GM19035 (cell line): ENCODE measurements around the gene GLI2.

Experiments
- ATAC-seq: cut with Tn5 transposase; IDR thresholded peaks from one replicate; pipeline ENCODE4 v1.9.1; 2021; ENCODE audit not compliant: unreplicated experiment

Gene GLI2

DNA sequence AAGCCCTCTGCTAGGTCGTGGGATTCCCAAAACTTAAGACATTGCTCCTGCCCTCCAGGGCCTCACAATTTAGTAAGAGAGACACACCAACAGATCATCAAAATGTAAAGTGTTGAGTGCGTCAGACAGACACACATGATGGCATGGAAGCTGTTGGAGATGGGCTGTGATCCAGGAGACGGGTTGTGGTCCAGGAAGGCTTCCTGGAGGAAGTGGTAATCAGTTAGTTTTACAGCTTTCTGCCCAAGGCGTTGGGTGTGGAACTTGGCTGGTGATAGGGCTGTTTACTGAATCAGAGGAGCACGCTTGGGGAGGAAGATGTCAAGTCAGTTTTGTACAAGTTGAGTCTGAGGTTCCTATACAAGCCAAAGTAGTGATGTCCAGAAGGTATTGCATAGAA lies 24.0 kb upstream of the GLI2 start:
- no peak for ATAC-seq

DNA sequence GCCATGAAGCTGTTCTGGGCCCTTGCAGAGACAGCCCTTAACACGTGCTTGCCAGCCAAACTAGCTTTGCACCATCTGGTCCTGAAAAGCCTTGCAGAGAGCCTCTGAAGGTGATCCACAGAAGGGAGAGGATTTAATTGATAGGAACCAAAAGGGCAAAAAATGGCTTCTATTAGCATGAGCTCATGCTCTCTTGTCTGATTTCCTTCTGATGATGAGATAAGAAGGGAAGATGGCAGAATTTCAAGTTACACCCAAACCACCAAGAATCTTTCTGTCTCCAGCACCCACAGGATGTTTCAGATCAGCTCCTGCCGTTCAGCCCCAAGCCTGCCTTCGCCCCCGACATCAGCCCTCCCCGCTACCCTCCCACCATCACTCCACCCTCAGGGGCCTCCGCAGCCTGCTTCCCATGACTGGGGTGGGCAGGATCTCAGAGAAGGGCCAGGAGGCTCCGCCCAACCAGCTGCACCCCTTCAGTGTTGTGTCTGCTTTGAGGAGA lies 23.4 kb upstream of the GLI2 start:
- no peak for ATAC-seq

DNA sequence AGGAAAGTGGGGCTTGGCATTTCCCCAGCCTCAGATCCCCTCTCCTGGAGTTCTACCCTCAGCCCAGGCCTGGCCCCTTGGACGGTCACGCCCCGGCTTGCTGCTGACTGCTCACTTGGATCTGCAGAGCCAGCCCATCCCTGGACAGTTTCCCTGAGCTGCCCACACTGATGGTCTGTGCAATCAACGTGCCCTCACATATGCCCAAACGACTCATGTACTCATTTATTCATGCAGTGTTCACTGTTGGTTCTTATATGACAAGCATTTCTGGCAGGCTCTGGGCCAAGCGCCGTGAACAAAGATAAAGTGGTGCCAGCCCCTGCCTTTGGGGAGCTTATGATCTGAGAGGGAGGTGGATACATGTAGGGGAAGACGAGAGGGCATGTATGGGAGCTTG lies 20.3 kb upstream of the GLI2 start:
- no peak for ATAC-seq

DNA sequence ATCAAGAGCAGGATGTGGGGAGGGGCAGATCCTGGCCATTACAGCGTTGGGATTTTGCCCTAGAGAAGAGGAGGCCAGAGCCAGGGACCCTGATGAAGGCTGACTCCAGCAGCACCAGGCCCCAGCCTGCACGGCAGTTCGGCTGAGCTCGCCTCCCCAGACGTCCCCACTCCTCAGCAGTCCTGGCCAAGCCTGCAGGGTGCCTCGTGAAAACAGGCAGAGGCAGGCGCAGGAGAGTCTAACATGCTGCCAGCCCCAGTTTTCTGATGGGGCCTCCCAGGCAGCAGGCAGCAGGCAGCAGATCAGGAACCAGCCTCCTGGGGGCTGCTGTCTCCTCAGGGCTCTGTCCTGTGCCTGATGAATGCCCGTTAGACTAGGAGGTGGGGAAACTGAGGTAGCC lies 19.7 kb upstream of the GLI2 start:
- ATAC-seq, result no peak

DNA sequence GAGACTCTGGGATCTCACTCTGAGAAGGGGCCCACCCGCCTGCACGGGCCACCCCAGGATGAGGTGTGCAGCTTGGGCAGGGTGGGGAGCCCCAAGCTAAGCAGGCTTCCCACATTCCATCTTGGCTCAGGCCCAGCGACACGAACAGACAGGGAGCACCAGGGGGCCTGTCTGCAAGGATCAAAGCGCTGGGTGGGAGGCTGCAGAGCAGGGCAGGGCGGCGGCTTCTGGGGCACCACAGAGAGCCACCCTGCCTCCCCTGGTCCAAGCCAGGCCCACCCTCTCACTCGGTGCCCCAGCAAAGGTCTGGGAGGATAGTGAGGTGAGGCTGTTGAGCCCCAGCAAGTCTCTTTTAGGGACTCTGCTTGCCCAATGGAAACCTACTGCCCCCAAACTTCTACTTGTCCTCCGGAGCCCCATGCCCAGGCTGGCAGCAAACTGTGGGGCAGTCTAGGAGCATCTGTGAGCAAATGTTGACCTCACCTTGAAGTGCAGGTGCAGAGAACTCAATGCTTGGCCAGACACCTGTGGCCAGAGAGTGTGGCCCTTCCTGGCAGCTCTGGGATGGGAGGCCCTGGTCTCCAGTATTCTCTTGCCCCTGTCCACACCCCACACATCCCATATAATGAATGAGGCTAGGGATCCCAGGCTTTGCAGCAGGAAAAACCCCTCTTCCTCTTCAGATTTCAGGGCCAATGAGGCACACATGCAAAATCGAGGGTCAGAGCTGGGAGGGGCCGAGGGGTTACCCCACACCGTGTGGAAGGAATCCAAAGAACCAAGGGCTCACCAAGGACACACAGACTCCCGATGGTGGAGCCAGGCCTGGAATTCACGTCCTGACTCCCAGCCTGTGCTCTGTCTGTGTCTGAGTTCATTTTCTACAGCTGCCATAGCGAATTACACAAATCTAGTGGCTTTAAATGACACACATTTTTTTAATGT lies 18.8 kb upstream of the GLI2 start:
- ATAC-seq, result no peak

DNA sequence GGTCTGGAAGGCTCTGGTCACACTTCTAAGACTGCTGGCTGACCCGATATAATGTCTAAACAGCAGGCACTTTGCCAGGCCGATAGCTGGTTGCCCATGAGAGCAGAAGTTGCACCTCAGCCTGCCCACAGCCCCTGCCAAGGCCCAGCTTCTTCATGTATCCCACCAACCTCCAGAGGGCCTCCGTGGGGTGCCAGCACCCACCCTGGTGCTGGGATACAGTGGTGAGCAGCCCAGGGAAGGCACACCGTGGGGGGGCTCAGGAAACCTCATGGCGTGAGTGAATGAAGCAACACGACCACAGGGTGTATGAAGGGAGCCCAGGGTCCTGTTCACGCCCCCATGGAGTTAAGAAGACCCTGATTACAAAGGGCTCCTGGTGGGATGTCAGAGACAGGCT lies 16.2 kb upstream of the GLI2 start:
- ATAC-seq, result no peak

DNA sequence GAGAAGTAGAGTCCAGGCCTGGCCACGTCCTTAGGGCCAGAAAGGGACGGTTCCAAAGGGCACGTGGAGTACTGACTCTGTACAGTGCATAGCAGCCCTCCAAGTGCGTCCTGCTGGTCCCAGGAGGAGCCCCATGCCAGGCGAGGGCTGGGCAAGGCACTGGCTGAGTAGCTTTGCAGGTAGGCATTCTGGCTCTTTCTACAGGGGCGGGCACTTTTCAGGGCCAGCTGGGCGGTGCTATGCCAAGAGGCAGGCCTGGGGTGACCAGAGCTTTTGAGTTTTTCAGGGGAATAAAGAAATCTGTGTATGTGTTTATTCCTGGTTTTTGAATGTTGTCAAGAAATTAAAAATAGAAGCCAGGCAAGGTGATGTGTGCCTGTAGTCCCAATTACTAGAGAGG lies 15.4 kb upstream of the GLI2 start:
- no peak for ATAC-seq

DNA sequence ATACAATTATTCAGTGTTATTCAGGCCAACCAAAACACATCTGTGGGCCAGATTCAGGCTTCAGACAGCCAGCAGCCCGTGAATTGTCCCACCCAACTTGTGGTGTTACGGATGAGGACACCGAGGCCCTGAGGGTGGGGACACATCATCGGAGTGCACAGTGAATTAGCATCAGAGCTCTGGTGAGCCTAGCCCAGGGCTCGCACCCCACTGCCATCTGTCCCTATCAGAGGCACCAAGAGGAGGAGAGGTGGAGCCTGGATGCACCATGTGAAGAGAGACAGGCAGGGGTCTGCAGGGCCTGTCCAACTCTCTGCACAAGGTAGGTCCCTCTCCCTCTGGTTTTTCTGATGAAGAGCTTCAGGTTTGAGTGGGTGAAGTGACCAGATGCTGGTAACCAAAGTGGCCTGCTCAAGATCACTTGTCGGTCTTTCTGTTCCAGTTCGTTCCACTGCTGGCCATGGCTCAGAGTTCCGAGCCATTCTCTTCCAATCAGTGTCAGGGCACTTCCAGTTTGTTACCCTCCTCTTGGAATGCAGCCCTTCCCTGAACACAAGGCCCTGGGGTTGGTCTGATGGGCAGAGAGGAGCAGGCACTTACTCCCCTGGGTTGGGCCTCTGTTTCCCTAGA lies 14.8 kb upstream of the GLI2 start:
- no peak for ATAC-seq

DNA sequence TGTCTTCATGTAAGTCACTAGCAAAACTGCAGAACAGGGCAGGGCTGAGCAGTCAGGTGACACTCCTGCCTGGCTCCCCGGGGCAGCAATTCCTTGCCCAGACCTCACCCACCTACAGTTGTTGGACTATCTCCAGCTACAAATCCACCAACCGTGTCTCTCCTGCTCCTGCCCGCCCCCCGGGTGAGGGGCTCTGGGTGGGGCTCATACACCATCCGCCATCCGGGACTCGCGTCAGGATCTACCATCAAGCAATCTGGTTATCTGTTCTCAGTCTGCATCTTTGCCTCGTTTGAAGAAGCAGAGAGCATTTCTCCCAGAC lies 13.5 kb upstream of the GLI2 start:
- no peak for ATAC-seq

DNA sequence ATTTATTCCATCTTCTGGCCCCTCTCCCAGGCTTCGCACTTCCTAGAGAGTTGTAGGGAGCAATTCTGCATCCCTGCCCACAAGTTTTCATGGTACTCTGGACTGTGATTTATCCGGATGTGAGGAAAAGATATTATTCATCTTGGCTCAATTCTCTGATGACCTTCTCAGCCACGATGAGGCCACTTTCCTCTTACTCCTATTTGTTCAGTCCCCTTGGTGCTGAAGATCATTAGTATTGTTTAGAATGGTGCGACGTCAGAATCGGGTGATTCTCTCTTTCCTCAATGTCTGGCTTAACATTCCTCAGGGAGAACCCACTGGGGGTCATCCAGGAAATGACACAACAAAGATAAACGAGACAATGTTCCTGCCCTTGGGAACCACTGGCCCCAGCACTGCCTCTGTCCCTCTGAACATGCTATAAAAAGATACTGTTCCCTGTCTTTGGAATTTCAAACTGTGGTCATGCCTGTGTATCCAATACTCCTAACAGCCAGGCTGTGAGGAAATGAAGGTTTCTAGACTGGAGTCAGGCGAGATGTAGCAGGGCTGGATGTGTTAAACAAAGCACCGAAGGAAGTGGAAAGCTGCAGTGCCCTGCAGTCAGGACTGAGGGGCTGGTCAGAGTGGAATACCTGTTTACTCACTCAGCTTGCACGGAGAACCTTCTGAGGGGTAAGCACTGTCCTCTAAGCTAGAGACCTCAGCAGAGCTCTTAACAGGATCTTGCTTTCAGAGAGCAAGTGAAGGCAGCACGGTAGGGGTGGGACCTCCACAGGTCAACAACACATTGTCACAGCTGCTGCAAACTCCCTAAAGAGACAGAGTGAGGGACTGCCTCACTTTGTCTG lies 12.9 kb upstream of the GLI2 start:
- no peak for ATAC-seq

DNA sequence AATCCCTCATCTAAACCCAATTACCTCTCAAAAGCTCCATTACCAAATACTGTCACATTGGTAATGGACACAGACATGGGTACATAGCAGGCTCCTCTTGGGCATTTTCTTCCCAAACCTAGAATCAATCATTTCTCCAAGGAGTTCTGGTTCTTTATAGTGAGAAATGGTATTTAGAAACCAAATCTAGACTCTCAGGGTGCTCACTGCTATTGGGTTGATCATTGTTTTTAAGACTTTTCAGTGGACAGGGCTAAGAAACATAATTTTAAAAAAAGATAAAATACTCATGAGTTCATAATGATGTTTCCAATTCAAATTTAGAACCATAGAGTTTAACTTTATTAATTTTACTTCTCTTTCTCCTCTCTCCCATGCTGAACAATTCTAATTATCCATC lies 9.4 kb upstream of the GLI2 start:
- no peak for ATAC-seq

DNA sequence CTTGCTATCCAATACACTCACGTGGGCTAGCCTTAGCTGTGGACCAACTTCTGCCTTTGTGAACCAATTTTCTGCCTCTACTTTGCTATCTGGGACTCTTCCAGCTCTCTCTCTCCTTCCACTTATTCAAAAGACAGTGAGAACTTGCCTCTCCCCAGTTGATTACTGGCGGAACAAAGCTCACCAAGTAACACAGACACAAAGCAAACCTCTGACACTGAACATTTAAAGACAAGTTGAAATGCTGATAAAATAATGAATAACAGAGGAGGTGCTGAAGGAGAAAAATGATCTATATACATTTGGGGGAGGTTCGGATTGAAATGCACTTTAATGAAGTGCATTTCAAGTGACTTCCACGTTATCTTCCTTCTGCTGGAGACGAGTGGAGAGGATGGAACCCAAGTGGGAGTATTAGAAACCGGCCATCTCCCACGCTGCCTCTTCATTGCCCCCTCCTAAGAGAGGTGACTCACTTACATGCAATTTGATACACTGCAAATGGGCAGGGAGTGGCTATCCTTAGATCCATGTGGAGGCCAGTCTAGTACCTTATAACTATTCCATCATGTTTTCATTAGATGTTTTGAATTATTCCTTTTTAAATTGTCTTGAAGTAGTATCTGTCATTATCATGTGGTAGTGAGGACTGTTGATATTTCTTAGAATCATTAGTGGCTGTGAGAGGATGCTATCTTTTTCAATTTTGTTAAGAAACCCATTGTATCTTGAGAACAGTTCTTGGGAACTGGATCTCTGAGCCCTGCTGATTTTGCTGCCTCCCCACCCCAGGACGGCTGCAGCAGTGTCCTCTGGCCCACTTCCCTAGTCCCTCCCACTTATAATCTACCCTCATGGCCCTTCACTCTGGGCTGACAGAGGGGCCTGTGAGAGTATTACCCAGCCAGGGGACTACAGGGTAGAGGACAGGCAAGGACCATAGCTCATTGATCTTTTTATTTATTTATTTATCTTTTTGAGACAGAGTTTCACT lies 6.0 kb upstream of the GLI2 start:
- ATAC-seq, result no peak

DNA sequence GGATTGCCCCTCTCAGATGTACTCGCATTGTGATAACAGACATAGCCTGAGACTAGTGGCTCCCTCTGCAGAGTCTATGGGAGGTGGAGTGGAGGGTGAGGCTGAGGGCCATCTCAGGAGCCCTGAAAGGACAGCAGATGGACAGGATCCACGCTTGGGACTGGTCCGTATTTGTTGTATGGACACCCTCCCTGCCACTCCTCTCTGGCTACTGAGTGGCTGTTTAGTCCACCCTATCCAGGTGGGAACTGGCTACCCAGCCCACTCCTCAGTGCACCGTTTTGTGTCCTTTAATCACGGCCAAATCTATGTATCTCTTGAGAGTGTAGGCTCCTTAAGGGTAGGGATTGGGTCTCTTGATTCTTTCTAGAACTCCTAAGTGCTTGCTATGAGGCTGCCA lies 4.5 kb upstream of the GLI2 start:
- no peak for ATAC-seq

DNA sequence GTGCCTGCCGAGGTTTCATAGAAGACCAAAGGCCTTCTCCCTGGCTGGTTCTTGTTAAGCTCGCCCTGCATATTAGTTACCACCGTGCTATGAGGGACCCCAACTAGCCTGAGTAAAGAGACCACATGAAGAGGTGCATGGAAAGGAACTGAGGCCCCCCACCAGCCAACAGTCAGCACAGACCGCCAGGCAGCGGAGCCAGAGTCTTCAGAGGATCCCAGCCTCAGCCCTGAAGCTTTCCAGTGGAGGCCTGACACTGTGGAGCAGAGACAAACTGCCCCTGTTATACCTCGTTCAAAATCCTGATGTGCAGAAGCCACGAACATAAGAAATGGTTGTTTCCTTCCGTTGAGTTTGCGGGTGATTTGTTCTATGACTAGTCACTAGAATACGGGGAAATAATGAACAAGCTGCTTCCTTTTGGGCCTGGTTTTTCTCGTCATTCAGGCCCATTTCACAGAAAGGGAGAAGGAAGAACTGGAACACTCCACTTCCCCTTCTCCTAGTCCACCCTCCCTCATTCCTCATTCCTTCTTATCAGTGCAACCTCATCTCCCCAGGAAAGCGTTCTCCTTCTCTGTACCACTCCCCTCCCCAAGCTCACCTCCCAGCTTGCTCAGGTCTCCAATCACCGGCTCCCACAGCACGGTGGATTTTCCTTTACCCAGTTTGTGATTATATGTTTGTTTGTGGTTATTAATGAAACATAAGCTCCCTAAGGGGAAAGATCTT lies 3.0 kb upstream of the GLI2 start:
- no peak for ATAC-seq

DNA sequence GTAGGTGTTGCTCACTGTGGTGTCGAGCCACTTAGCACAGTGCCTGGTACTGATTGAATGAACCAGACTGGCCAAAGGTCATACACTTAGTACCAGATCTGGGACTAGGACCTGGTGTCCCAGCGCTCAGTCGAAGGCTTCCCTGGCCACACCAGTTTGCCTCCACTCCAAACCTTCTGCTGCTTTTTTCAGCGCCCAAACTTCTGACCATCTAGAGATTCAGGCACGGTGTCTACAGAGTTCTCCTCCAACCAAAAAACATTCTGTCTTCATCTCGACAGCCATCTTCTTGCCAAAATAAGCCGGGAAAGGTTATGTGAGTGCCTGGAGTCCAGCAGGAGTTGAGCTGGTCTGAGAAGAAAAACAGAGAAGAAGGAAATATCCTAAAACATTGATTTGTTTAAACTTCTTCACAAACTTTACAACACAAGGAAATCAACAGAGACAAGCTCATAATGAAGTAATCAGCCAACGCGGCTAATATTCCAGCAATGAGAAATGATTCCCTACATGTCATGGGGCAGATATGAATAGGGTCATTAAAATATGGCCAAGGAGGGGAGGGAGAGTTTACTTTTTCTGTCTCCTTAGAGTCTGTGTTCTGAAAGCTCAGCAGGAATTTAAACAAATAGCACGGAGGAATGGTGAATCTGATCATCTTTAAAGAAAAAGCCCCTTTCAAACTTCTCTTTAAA lies 2.3 kb upstream of the GLI2 start:
- no peak for ATAC-seq

DNA sequence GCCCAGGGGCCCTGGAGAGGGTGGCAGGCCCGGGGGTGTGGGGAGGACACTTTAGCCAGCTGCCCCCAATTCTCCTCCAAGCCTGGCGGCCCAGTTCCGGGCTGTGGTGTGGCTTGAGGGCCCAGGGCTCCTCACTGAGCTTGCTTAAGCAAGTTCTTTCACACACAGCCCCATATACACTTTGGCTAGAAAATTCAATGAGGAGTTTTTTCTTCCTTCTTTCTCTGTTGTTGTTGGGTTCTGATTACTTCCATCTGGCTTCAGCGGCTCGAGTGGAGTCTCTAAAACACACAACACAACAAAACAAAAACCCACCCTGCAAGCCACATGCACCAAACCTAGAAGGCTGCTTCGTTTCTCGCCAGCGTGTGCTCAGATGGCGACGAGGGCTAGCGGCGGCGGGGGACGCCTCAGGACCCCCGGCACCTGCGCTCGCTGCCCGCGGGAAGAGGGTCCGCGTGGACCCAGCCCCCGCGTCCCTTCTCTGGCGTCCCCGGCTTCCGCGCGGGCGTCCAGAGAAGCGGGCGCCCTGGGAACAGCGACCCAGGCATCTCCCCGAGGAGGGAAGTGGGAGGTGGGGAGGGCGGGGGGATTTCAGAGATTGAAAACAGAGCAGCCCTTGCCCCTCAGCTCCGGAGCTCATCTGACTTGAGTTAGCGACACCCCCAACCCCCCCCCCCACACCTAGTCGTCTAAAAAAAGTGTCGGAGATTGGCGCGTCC lies 577 bp upstream of the GLI2 start:
- no peak for ATAC-seq

DNA sequence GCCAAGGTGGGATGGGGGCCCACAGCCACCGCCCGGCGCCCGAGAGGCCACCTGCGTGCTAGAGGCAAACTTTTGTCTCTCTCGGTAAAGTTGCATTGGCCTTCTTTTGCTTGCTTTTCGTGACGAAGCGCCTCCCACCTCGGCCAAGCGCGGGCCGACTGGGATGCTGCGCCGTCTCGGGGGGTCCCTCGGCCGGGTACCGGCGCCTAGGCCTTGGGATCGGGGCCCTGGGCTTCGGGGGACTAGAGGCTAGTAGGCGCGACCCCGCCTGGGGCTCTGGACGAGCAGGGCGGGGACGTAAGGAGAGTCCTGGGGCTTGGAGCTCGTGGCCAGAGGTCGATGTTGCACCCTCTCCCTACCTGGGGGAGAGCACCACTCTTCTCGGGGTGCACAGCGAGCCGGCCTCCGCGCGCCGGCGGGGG lies 545 bp downstream of the GLI2 start:
- ATAC-seq, result no peak

DNA sequence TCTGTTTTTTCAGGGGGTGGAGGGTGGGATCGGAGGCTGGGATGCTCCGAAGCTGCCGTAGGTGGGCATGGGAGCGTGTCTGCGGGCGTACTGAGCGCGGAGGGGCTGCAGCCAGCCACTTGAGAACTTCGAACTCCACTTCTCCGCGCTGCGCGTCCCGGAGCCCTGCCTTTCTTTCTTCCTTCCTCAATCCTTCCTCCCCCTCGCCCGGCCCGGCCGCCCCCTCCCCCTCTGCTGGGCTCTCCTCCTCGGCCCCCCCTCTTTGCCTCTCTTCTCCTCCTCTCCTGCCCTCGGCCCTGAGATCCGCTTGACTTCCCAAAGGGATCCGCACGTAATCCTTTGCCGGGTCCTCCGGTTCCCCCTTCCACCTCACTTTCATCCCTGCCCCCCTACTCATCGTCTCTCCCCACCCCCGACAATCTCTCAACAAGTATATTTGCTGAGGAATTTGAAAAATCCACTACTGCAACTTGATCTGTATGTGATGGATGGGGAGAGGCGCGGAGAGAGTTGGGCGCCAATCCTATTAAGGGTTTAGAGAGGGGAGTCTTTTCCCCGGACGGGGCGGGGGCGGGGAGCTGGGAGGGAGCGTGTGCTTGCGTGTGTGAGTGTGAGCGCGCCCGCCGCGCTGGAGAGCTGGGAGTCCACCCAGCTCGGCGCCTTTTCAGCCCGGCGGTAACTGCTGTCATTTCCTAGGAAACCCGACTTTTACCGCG lies 1.1 kb downstream of the GLI2 start:
- ATAC-seq, result no peak
